HEK293 (cell line): Measurements from ENCODE around the gene LHFPL6.

ENCODE experiments used
- CTCF ChIA-PET: fragments of 350-600 bp; formaldehyde crosslinking; extraction: SDS; loops from one replicate; lab custom pipeline; 2021; ENCODE audit warnings: antibody characterized with exemption; lab: Yijun Ruan, JAX
- POLR2A ChIA-PET: fragments of 300-600 bp; formaldehyde crosslinking; extraction: SDS; loops from one replicate; lab custom pipeline; 2020; ENCODE audit warnings: antibody characterized with exemption, inconsistent platforms; lab: Yijun Ruan, JAX
- H3K27ac ChIP-seq: fragments of 200-500 bp; sonication (Bioruptor generic); 2 replicates; pipeline ENCODE4 v1.5.1; 2014; ENCODE audit warnings: low read depth, low read length, control low read depth, inconsistent platforms; ENCODE audit errors: extremely low read depth
- H3K36me3 ChIP-seq, 2 experiments: fragments of 200-500 bp in 1 of 2; sonication (Bioruptor generic) in 1 of 2; 1 replicate in 1 of 2; 2 replicates in 1 of 2; pipeline ENCODE4 v1.5.1; 2014 to 2017; ENCODE audit warnings: inconsistent platforms in 2 of 2, low read length in 2 of 2; ENCODE audit not compliant: control insufficient read depth in 2 of 2, insufficient read depth in 1 of 2
- H3K4me1 ChIP-seq: fragments of 200-500 bp; sonication (Bioruptor generic); 2 replicates; pipeline ENCODE4 v1.5.1; 2014; ENCODE audit warnings: mild to moderate bottlenecking, low read length, inconsistent platforms; ENCODE audit not compliant: control insufficient read depth, insufficient read depth
- H3K4me3 ChIP-seq: 2 replicates; pipeline ENCODE4 v1.5.1; 2011; ENCODE audit warnings: low read depth, mild to moderate bottlenecking, control low read depth, low read length, moderate library complexity
- H3K9me3 ChIP-seq: fragments of 200-500 bp; sonication (Bioruptor generic); 2 replicates; pipeline ENCODE4 v1.5.1; 2014; ENCODE audit warnings: low read depth, low read length, inconsistent platforms; ENCODE audit not compliant: control insufficient read depth, insufficient read depth
- GLIS1 ChIP-seq: fragments of 450-650 bp; formaldehyde crosslinking; IDR thresholded peaks from 2 replicates; pipeline ENCODE4 v1.5.1; 2016; ENCODE audit warnings: missing biosample characterization, missing genetic modification characterization
- HIC1 ChIP-seq: fragments of 450-650 bp; formaldehyde crosslinking; IDR thresholded peaks from 2 replicates; pipeline ENCODE4 v1.5.1; 2016; ENCODE audit warnings: missing biosample characterization, missing genetic modification characterization
- HOXD13 ChIP-seq: sonication (generic); formaldehyde crosslinking; IDR thresholded peaks from 2 replicates; pipeline ENCODE4 v1.8.0; 2022; ENCODE audit warnings: missing genetic modification reagents, borderline replicate concordance
- PRDM6 ChIP-seq: fragments of 450-650 bp; formaldehyde crosslinking; IDR thresholded peaks from 2 replicates; pipeline ENCODE4 v1.5.1; 2017; ENCODE audit warnings: missing biosample characterization, missing genetic modification characterization
- SP7 ChIP-seq: fragments of 450-650 bp; formaldehyde crosslinking; IDR thresholded peaks from 2 replicates; pipeline ENCODE4 v1.5.1; 2016; ENCODE audit warnings: missing biosample characterization, missing genetic modification characterization
- ZBTB20 ChIP-seq: fragments of 450-650 bp; formaldehyde crosslinking; IDR thresholded peaks from 2 replicates; pipeline ENCODE4 v1.5.1; 2016; ENCODE audit warnings: missing biosample characterization, missing genetic modification characterization
- ZBTB48 ChIP-seq: fragments of 450-650 bp; formaldehyde crosslinking; IDR thresholded peaks from 2 replicates; pipeline ENCODE4 v1.5.1; 2016; ENCODE audit warnings: missing biosample characterization, missing genetic modification characterization
- ZFP69B ChIP-seq: fragments of 450-650 bp; formaldehyde crosslinking; IDR thresholded peaks from 2 replicates; pipeline ENCODE4 v1.5.1; 2016; ENCODE audit warnings: missing biosample characterization, missing genetic modification characterization
- ZIC2 ChIP-seq: fragments of 450-650 bp; formaldehyde crosslinking; IDR thresholded peaks from 2 replicates; pipeline ENCODE4 v1.5.1; 2016; ENCODE audit warnings: missing biosample characterization, missing genetic modification characterization
- ZNF138 ChIP-seq: fragments of 450-650 bp; formaldehyde crosslinking; IDR thresholded peaks from 2 replicates; pipeline ENCODE4 v1.5.1; 2016; ENCODE audit warnings: missing biosample characterization, missing genetic modification characterization, borderline replicate concordance
- ZNF548 ChIP-seq: fragments of 450-650 bp; formaldehyde crosslinking; IDR thresholded peaks from 2 replicates; pipeline ENCODE4 v1.5.1; 2016; ENCODE audit warnings: missing biosample characterization, missing genetic modification characterization
- ZNF555 ChIP-seq: fragments of 450-650 bp; formaldehyde crosslinking; conservative IDR thresholded peaks from 2 replicates; pipeline ENCODE4 v1.5.1; 2017; ENCODE audit warnings: missing biosample characterization, mild to moderate bottlenecking, missing genetic modification characterization, inconsistent platforms
- ZNF596 ChIP-seq: fragments of 450-650 bp; IDR thresholded peaks from 2 replicates; pipeline ENCODE4 v1.5.0; 2018; ENCODE audit warnings: missing biosample characterization, mild to moderate bottlenecking, missing genetic modification characterization, moderate library complexity
- ZNF843 ChIP-seq: fragments of 450-650 bp; formaldehyde crosslinking; IDR thresholded peaks from 2 replicates; pipeline ENCODE4 v1.5.1; 2016; ENCODE audit warnings: missing biosample characterization, missing genetic modification characterization
- TF ChIP-seq, protein P1 (sequence below): fragments of 450-650 bp; formaldehyde crosslinking; IDR thresholded peaks from 2 replicates; pipeline ENCODE4 v1.5.1; 2016; ENCODE audit warnings: missing biosample characterization, missing genetic modification characterization
- TF ChIP-seq, protein P2 (sequence below): fragments of 450-650 bp; formaldehyde crosslinking; IDR thresholded peaks from 2 replicates; pipeline ENCODE4 v1.5.1; 2016; ENCODE audit warnings: missing biosample characterization, missing genetic modification characterization

LHFPL6 gene

GRCh38 chr13:39503048-39503447, 99.9 kb downstream of the LHFPL6 start:
- POLR2A ChIA-PET, result no interaction called here
- peaks cover 7% of the 10 kb centered on the region; the same call in 1 of the 2 replicates for H3K4me1 ChIP-seq
- CTCF ChIA-PET, result interaction anchor here (0.6 kb wide), 2 partner anchors 19 to 42 kb away, joined by 3 to 4 read pairs; no protein-coding TSS in a partner anchor
- TF ChIP-seq ZNF596 (tag by site-specific recombination), result no peak
- TF ChIP-seq ZBTB48 (tag by site-specific recombination), result no peak
- TF ChIP-seq ZNF548 (tag by site-specific recombination), result no peak
- TF ChIP-seq ZNF843 (tag by site-specific recombination), result no peak
- TF ChIP-seq, protein P1, sequence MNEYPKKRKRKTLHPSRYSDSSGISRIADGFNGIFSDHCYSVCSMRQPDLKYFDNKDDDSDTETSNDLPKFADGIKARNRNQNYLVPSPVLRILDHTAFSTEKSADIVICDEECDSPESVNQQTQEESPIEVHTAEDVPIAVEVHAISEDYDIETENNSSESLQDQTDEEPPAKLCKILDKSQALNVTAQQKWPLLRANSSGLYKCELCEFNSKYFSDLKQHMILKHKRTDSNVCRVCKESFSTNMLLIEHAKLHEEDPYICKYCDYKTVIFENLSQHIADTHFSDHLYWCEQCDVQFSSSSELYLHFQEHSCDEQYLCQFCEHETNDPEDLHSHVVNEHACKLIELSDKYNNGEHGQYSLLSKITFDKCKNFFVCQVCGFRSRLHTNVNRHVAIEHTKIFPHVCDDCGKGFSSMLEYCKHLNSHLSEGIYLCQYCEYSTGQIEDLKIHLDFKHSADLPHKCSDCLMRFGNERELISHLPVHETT (tag by site-specific recombination), result no peak
- no peak for TF ChIP-seq ZBTB20 (tag by site-specific recombination)
- no peak for TF ChIP-seq GLIS1
- TF ChIP-seq, protein P2, sequence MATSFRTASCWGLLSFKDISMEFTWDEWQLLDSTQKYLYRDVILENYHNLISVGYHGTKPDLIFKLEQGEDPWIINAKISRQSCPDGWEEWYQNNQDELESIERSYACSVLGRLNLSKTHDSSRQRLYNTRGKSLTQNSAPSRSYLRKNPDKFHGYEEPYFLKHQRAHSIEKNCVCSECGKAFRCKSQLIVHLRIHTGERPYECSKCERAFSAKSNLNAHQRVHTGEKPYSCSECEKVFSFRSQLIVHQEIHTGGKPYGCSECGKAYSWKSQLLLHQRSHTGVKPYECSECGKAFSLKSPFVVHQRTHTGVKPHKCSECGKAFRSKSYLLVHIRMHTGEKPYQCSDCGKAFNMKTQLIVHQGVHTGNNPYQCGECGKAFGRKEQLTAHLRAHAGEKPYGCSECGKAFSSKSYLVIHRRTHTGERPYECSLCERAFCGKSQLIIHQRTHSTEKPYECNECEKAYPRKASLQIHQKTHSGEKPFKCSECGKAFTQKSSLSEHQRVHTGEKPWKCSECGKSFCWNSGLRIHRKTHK (tag by site-specific recombination), result no peak
- no peak for TF ChIP-seq HIC1
- no peaks in the 10 kb centered on the region for H3K9me3 ChIP-seq
- no peak overlapping the region for H3K4me3 ChIP-seq
- H3K27ac ChIP-seq, result no peak overlapping the region
- no peaks in the 10 kb centered on the region for H3K36me3 ChIP-seq

- peaks cover 3% of the 10 kb centered on the region; the same call in 1 of the 2 replicates for H3K4me1 ChIP-seq
- CTCF ChIA-PET, result interaction anchor here (0.5 kb wide), 1 partner anchor 84 kb away, joined by 3 read pairs; no protein-coding TSS in a partner anchor
Observed at GRCh38 chr13:39501702-39502324, 101.2 kb downstream of the LHFPL6 start.

GRCh38 chr13:39499604-39500003, 103.4 kb downstream of the LHFPL6 start:
- CTCF ChIA-PET, result interaction anchor here (1.4 kb wide), 1 partner anchor 112 kb away, joined by 3 read pairs; no protein-coding TSS in a partner anchor
- TF ChIP-seq ZFP69B (tag by site-specific recombination) (no peak), ZNF138 (tag by site-specific recombination) (no peak), HOXD13 (CRISPR knock-in tag) (no peak), ZNF555 (tag by site-specific recombination) (no peak)
- no peaks in the 10 kb centered on the region for H3K9me3 ChIP-seq
- no peak overlapping the region for H3K27ac ChIP-seq
- H3K4me1 ChIP-seq, result no peaks in the 10 kb centered on the region
- no peaks in the 10 kb centered on the region for H3K36me3 ChIP-seq
- POLR2A ChIA-PET, result no interaction called here
- no peak overlapping the region for H3K4me3 ChIP-seq

More at GRCh38 chr13:39501702-39502324, 101.2 kb downstream of the LHFPL6 start:
- Histone ChIP-seq H3K27ac (no peak overlapping the region), H3K36me3 (no peaks in the 10 kb centered on the region), H3K4me3 (no peak overlapping the region), H3K9me3 (no peaks in the 10 kb centered on the region)
- POLR2A ChIA-PET, result no interaction called here
- TF ChIP-seq PRDM6 (peak; percentile 36; the same call in 1 of the 2 replicates), GLIS1 (peak; percentile 79), ZIC2 (tag by site-specific recombination) (peak; percentile 49), ZBTB48 (tag by site-specific recombination) (no peak), SP7 (peak; percentile 37; the same call in 1 of the 2 replicates)
